KMS-11 (cell line): Measurements from ENCODE around the gene AJAP1.

Experiments
- H2AFZ ChIP-seq: fragments of 200-600 bp; sonication (generic); 2 replicates; pipeline ENCODE4 v1.6.1; 2016; ENCODE audit warnings: antibody characterized with exemption, mixed run types, low read depth
- H3K27ac ChIP-seq: fragments of 200-600 bp; sonication (generic); 2 replicates; pipeline ENCODE4 v1.6.1; 2016; ENCODE audit warnings: mild to moderate bottlenecking, mixed run types
- H3K27me3 ChIP-seq: fragments of 200-600 bp; sonication (generic); 2 replicates; pipeline ENCODE4 v1.6.1; 2017; ENCODE audit warnings: mild to moderate bottlenecking, low read depth, mixed run types, moderate library complexity; ENCODE audit not compliant: insufficient read depth
- H3K36me3 ChIP-seq: fragments of 200-600 bp; sonication (generic); 2 replicates; pipeline ENCODE4 v1.6.1; 2017; ENCODE audit warnings: mild to moderate bottlenecking, mixed run types; ENCODE audit not compliant: insufficient read depth
- H3K4me1 ChIP-seq: fragments of 200-600 bp; sonication (generic); 2 replicates; pipeline ENCODE4 v1.6.1; 2016; ENCODE audit warnings: mild to moderate bottlenecking, low read depth, mixed run types; ENCODE audit not compliant: poor library complexity, severe bottlenecking
- H3K4me2 ChIP-seq: fragments of 200-600 bp; sonication (generic); 2 replicates; pipeline ENCODE4 v1.7.0; 2016; ENCODE audit warnings: mild to moderate bottlenecking, mixed run types
- H3K4me3 ChIP-seq: fragments of 200-600 bp; sonication (generic); IDR thresholded peaks from 2 replicates; pipeline ENCODE4 v1.6.1; 2017; ENCODE audit warnings: low read depth, low read length, mixed read lengths; ENCODE audit not compliant: insufficient read depth
- H3K79me2 ChIP-seq: fragments of 200-600 bp; sonication (generic); 2 replicates; pipeline ENCODE4 v1.6.1; 2016; ENCODE audit warnings: low read depth, mixed run types; ENCODE audit not compliant: insufficient read depth
- H3K9ac ChIP-seq: fragments of 200-600 bp; sonication (generic); 2 replicates; pipeline ENCODE4 v1.6.1; 2016; ENCODE audit warnings: mild to moderate bottlenecking, mixed run types
- H4K20me1 ChIP-seq: fragments of 200-600 bp; sonication (generic); 2 replicates; pipeline ENCODE4 v1.6.1; 2016; ENCODE audit warnings: mild to moderate bottlenecking, mixed run types; ENCODE audit not compliant: insufficient read depth
- TF ChIP-seq, protein P1 (sequence below): fragments of 200-600 bp; sonication (generic); conservative IDR thresholded peaks from 2 replicates; pipeline ENCODE4 v1.6.1; 2017; ENCODE audit warnings: low read depth, mild to moderate bottlenecking, antibody characterized with exemption, low read length, moderate library complexity, mixed read lengths

AJAP1 gene

DNA sequence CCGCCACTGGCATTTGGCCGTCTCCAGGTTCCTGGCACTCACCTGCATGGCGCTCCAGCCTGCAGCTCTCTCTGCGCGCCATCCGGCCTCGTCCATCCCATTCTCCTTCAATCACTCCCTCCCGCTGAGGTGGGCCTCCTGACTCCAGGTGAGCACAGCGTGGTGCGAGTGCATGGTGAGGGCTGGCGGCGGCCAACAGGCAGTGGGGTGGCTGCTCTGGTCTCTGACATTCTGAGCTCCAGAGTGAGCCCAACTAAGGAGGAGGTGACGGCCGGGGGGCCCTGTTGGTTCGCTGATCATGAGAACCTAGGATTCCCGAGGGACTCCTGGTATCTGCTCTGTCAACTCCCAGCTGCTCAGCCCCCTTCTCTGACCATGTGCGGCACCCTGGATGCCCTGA, 130.4 kb downstream of the AJAP1 start:
- TF ChIP-seq, protein P1, sequence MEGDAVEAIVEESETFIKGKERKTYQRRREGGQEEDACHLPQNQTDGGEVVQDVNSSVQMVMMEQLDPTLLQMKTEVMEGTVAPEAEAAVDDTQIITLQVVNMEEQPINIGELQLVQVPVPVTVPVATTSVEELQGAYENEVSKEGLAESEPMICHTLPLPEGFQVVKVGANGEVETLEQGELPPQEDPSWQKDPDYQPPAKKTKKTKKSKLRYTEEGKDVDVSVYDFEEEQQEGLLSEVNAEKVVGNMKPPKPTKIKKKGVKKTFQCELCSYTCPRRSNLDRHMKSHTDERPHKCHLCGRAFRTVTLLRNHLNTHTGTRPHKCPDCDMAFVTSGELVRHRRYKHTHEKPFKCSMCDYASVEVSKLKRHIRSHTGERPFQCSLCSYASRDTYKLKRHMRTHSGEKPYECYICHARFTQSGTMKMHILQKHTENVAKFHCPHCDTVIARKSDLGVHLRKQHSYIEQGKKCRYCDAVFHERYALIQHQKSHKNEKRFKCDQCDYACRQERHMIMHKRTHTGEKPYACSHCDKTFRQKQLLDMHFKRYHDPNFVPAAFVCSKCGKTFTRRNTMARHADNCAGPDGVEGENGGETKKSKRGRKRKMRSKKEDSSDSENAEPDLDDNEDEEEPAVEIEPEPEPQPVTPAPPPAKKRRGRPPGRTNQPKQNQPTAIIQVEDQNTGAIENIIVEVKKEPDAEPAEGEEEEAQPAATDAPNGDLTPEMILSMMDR: no peak
- Histone ChIP-seq H3K27ac (no peak overlapping the region), H3K27me3 (peaks cover 6% of the 10 kb centered on the region), H3K36me3 (no peaks in the 10 kb centered on the region), H3K9ac (no peak overlapping the region), H3K4me1 (no peaks in the 10 kb centered on the region), H3K4me2 (no peak overlapping the region), H3K79me2 (no peaks in the 10 kb centered on the region), H4K20me1 (no peaks in the 10 kb centered on the region), H3K4me3 (no peak overlapping the region), H2AFZ (no peak overlapping the region)

DNA sequence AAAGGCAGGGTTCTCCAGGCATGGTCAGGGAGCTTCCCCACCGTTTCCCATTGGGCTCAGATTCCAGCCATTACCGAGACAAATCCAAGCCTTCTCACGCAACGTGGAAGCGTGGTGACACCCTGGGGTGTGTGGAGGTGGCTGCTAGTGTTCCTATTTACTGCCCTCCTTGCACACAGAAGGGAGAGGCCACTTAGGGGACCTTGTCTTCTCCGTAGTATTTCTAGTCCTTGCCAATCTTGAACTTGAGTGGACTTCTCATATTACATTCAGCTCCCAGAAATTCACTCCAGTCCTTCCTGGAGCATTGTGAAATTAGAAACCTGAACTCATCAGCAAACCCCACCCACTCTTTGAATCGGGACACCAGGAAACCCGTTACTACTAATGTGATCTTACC, 131.6 kb downstream of the AJAP1 start:
- Histone ChIP-seq H3K9ac (no peak overlapping the region), H3K27ac (no peak overlapping the region), H3K4me3 (no peak overlapping the region), H4K20me1 (no peaks in the 10 kb centered on the region), H2AFZ (no peak overlapping the region), H3K4me2 (no peak overlapping the region), H3K36me3 (no peaks in the 10 kb centered on the region), H3K27me3 (peaks cover 6% of the 10 kb centered on the region), H3K79me2 (no peaks in the 10 kb centered on the region), H3K4me1 (no peaks in the 10 kb centered on the region)
- TF ChIP-seq, protein P1: no peak

DNA sequence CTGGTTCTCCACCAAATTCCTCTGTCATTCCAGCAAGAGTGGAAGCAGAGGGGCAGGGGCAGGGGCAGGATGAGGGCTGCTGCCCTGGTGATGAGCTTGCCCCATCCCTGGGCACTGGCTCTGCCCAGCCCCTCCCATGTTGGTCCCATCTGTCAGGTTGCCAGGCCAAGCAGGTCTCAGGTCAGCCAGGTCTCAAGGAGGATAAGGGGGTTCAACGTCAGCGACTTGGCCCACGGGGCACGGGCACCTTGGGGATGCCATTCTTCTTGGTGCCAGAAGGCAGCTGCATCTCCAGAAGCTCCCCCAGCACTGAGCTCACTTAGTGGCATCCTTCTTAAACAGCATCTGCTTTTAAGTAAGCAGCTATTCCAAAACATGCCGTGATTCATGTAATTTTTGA, 133.1 kb downstream of the AJAP1 start:
- peaks cover 6% of the 10 kb centered on the region for H3K27me3 ChIP-seq
- H3K9ac ChIP-seq: no peak overlapping the region
- H3K4me1 ChIP-seq: no peaks in the 10 kb centered on the region
- H3K27ac ChIP-seq: no peak overlapping the region
- no peak overlapping the region for H3K4me2 ChIP-seq
- H3K4me3 ChIP-seq: no peak overlapping the region
- no peaks in the 10 kb centered on the region for H3K36me3 ChIP-seq
- no peak overlapping the region for H2AFZ ChIP-seq
- no peaks in the 10 kb centered on the region for H3K79me2 ChIP-seq
- TF ChIP-seq, protein P1: no peak
- H4K20me1 ChIP-seq: no peaks in the 10 kb centered on the region

DNA sequence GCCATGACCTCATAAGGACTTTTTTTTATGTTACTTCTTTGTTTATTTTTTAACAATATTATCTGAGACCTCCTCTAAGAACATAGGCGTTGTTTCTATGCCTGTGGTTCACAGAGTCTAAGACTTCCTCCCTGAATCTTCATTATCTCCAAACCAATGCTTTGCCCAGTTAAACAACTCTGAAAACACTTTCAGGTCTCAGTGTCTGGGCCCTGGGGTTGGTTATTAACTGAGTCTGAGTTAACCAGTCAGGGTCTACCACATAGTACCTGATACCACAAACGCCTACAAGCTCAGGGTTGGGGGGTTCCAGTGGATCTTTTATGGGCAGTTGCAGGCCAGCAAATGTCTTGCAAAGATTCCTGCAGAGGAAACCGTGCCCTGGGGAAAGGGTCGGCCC, 138.2 kb downstream of the AJAP1 start:
- Histone ChIP-seq H3K4me3 (no peak overlapping the region), H3K79me2 (no peaks in the 10 kb centered on the region), H3K36me3 (no peaks in the 10 kb centered on the region), H4K20me1 (no peaks in the 10 kb centered on the region), H3K27me3 (peaks cover 2% of the 10 kb centered on the region; the same call in 1 of the 2 replicates), H3K4me2 (no peak overlapping the region), H3K27ac (no peak overlapping the region), H3K4me1 (no peaks in the 10 kb centered on the region), H3K9ac (no peak overlapping the region), H2AFZ (no peak overlapping the region)
- TF ChIP-seq, protein P1: no peak
